Neutrophil (primary cell): ENCODE data around the gene LY86.
A peak's percentile ranks its signal among the peaks of the same experiment; 100 is the strongest.
"Not testable (repeated sequence)": the region's sequence is repeated elsewhere in the genome, so short reads cannot be mapped to it uniquely, and the experiment has no call there.

ENCODE experiments used
- H3K27ac ChIP-seq: fragments of 200-600 bp; sonication (generic); 2 replicates; pipeline ENCODE4 v1.5.1; 2016; ENCODE audit warnings: mild to moderate bottlenecking, moderate library complexity
- H3K27me3 ChIP-seq: fragments of 200-600 bp; sonication (generic); 2 replicates; pipeline ENCODE4 v1.6.0; 2016; ENCODE audit warnings: mild to moderate bottlenecking
- H3K36me3 ChIP-seq: fragments of 200-600 bp; sonication (generic); 2 replicates; pipeline ENCODE4 v1.5.1; 2017
- H3K4me1 ChIP-seq, 2 experiments: fragments of 200-600 bp in 1 of 2; sonication (generic) in 1 of 2; 1 replicate in 1 of 2; 2 replicates in 1 of 2; pipeline versions ENCODE4 v1.5.1 to v1.6.1; 2013 to 2016; ENCODE audit warnings: low read depth in 1 of 2, low read length in 1 of 2, mild to moderate bottlenecking in 1 of 2, moderate library complexity in 1 of 2; ENCODE audit not compliant: control insufficient read depth in 1 of 2, insufficient read depth in 1 of 2
- H3K4me3 ChIP-seq, 2 experiments: fragments of 200-600 bp in 1 of 2; sonication (generic) in 1 of 2; 1 replicate in 1 of 2; 2 replicates in 1 of 2; pipeline ENCODE4 v1.5.1; 2013 to 2016; ENCODE audit warnings: low read depth in 1 of 2, low read length in 1 of 2, mild to moderate bottlenecking in 1 of 2, moderate library complexity in 1 of 2
- H3K9me3 ChIP-seq: fragments of 200-600 bp; sonication (generic); 2 replicates; pipeline ENCODE4 v1.5.1; 2016
- TF ChIP-seq, protein P1 (sequence below): fragments of 200-600 bp; sonication (generic); IDR thresholded peaks from 2 replicates; pipeline ENCODE4 v1.5.1; 2016; ENCODE audit warnings: antibody characterized with exemption

The LY86 gene

DNA sequence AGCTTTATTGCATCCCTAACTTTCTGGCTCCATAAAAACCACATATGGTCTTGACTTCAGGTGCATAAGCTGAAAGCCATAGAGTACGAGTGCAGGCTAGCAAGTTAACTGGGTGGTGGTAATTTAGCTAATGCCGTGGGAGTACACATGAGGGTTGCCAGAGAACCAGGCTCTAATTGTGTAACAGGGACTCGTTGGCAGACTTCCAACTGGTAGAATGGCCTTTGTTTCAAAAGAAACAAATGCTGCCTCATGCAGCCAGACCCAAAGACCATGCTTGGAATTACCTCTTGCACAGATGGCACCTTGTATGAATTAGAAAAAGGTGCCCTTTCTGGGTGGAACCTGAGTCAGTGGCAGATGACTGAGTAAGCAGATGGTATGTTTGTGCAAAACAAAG, 73.2 kb downstream of the LY86 start:
- TF ChIP-seq, protein P1, sequence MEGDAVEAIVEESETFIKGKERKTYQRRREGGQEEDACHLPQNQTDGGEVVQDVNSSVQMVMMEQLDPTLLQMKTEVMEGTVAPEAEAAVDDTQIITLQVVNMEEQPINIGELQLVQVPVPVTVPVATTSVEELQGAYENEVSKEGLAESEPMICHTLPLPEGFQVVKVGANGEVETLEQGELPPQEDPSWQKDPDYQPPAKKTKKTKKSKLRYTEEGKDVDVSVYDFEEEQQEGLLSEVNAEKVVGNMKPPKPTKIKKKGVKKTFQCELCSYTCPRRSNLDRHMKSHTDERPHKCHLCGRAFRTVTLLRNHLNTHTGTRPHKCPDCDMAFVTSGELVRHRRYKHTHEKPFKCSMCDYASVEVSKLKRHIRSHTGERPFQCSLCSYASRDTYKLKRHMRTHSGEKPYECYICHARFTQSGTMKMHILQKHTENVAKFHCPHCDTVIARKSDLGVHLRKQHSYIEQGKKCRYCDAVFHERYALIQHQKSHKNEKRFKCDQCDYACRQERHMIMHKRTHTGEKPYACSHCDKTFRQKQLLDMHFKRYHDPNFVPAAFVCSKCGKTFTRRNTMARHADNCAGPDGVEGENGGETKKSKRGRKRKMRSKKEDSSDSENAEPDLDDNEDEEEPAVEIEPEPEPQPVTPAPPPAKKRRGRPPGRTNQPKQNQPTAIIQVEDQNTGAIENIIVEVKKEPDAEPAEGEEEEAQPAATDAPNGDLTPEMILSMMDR = no peak
- Histone ChIP-seq H3K4me1 (peaks cover 18 to 20% of the 10 kb centered on the region in 2 experiments), H3K36me3 (no peaks in the 10 kb centered on the region), H3K9me3 (no peaks in the 10 kb centered on the region), H3K27ac (no peak overlapping the region), H3K27me3 (no peaks in the 10 kb centered on the region), H3K4me3 (no peak overlapping the region)

DNA sequence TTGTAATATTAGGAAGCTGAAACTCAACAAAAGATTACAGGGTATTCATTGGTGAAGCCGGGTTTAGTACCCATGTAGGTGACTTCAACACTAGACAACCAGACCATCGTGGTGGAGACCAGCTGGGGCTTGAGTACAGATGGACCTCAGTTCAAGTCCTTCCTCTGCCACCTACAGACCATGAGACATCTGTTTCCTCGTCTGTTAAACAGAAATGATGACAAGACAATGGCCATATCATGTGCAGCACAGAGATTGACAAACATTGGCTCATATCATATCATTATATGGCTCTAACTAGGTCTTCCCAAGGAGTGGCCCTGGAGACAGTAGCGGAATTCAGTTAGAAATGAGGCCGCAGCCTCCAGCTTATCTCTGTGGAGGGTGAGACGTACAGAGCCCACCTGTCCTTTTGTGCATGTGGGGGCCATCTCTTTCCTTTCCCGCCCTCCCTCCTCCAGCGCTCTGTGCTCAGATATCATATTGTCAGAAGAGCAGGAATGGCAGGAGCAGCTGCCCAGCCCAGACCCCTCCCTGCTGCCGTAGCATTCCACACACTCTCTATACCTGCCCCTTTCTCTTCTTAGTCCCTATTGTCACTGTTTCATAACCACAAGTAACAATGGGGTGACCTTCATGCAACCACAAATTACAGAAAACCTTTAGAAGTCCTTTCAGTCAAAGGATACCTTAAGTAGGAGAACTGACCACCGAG, 75.1 kb downstream of the LY86 start:
- Histone ChIP-seq H3K9me3 (no peaks in the 10 kb centered on the region), H3K4me3 (no peak overlapping the region), H3K27ac (no peak overlapping the region), H3K36me3 (no peaks in the 10 kb centered on the region), H3K27me3 (peaks cover 17% of the 10 kb centered on the region), H3K4me1 (peaks cover 18 to 20% of the 10 kb centered on the region in 2 experiments)
- TF ChIP-seq, protein P1 = no peak

DNA sequence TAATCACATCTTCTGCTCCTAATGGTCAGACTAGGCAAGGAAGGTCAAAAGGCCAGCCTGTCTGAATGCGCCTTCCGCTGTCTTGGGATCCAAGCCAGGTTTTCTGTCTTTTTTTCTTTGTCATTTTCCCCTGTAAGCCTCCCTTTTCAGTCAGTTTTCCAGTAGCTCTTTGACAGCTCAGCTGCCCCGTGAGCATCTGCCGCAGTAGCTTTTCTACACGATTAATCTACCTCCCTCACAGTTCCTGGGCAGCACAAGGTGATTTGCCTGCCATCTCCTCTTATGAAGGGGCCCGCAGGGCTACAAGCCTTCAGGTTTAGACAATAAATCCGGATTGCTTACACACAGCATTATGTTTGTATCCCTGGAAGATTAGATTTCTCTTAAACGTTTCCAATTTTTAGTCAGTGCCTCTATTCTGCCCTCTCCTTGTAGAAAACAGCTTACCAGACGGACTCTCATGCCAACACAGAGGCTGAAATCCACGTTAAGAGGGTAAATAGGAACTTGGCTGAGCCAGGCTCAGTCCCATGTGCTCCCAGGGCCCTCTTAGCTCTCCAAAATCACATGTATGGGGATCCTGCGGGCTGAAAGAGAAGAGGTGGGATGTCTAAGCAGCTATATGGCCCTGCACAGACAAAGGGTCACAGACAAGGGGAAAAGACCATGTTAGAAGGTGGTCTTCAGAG, 77.2 kb downstream of the LY86 start:
- Histone ChIP-seq H3K27ac (no peak overlapping the region), H3K4me1 (peaks cover 7% of the 10 kb centered on the region in 2 experiments), H3K27me3 (peaks cover 28% of the 10 kb centered on the region), H3K36me3 (no peaks in the 10 kb centered on the region), H3K9me3 (no peaks in the 10 kb centered on the region), H3K4me3 (no peak overlapping the region)
- TF ChIP-seq, protein P1 = no peak

DNA sequence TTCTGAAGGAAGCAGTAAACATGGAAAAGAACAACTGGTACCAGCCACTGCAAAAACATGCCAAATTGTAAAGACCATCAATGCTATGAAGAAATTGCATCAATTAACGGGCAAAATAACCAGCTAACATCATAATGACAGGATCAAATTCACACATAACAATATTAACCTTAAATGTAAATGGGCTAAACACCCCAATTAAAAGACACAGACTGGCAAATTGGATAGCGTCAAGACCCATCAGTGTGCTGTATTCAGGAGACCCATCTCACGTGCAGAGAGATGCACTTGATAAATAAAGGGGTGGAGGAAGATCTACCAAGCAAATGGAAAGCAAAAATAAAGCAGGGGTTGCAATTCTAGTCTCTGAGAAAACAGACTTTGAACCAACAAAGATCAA, 81.6 kb downstream of the LY86 start:
- not testable (repeated sequence) for H3K4me1 ChIP-seq, H3K4me3 ChIP-seq, H3K9me3 ChIP-seq, H3K27ac ChIP-seq, H3K36me3 ChIP-seq
- H3K27me3 ChIP-seq = peaks cover 35% of the 10 kb centered on the region

DNA sequence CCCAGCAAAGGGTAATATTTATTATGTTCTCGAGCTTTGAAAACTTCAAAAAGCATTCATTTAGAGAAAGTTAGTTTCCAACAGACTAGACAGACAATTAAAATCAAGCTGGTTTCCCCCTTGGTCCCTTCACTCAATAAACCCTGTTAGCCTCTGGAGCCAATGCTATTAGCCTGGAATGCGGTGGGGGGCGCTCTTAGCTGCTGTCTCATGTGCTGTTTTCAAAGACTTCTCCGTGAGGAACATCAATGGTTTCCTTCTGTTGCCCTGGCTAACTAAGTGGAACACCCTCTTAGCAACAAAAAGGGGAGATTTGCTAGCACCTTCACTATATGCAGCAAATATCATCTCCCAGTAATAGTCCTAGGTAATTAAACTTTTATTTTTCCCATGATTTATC, 86.4 kb downstream of the LY86 start:
- TF ChIP-seq, protein P1 = no peak

DNA sequence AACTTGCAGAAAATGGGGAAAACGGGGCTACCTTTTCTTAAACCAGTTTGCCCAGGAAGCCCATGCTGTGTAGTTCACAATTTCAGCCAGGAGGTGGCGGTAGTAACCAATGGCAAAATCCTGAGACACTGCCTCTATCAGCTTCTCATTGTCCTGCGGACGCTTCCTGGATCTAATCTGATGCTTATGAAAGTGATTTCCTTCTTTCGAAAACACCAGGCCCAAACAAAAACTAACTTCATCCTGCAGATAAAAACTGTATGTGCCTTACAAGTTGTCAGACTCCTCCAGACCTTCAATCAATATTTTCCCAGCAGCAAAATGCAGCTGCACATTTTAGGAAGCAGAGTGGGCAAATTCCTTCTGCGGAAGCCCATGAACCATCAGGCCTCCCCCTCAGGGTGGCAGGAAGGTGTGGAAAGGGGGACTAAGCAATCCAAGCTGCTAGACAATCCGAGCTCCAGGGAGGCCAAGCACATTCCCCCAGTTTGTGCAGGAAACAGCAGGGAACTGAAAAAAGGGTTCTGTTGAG, 88.5 kb downstream of the LY86 start:
- peak overlapping the region; percentile 67 for H3K27ac ChIP-seq
- TF ChIP-seq, protein P1 = peak; percentile 98
- peaks cover 7% of the 10 kb centered on the region for H3K27me3 ChIP-seq
- H3K36me3 ChIP-seq = no peaks in the 10 kb centered on the region
- no peaks in the 10 kb centered on the region for H3K9me3 ChIP-seq
- peak overlapping the region; percentile 11 to 25 for H3K4me3 ChIP-seq
- H3K4me1 ChIP-seq = peaks cover 47 to 53% of the 10 kb centered on the region in 2 experiments

More for the DNA sequence above, 86.4 kb downstream of the LY86 start:
- no peak overlapping the region for H3K4me3 ChIP-seq
- no peak overlapping the region for H3K27ac ChIP-seq
- H3K36me3 ChIP-seq = no peaks in the 10 kb centered on the region
- H3K27me3 ChIP-seq = peaks cover 11% of the 10 kb centered on the region
- no peaks in the 10 kb centered on the region for H3K9me3 ChIP-seq
- peaks cover 32 to 37% of the 10 kb centered on the region in 2 experiments for H3K4me1 ChIP-seq
